A549 (cell line): Measurements from ENCODE around the gene TMEM95.
"Not testable (repeated sequence)": the region's sequence is repeated elsewhere in the genome, so short reads cannot be mapped to it uniquely, and the experiment has no call there.

Experiments
- CTCF ChIP-seq: fragments of >200 bp; sonication (Bioruptor Twin); formaldehyde crosslinking; IDR thresholded peaks from 3 replicates; pipeline ENCODE4 v1.5.1; 2016
- EP300 ChIP-seq, 2 experiments: fragments of >200 bp; sonication (Bioruptor Twin); formaldehyde crosslinking; IDR thresholded peaks; 2 replicates in 1 of 2; 3 replicates in 1 of 2; pipeline ENCODE4 v1.6.1; 2016 to 2017
- JUNB ChIP-seq: fragments of >200 bp; sonication (Bioruptor Twin); formaldehyde crosslinking; IDR thresholded peaks from 2 replicates; pipeline ENCODE4 v1.6.1; 2016
- NFE2L2 ChIP-seq: fragments of 150-350 bp; conservative IDR thresholded peaks from 2 replicates; pipeline ENCODE4 v1.6.1; 2014; ENCODE audit warnings: low read length
- POLR2A ChIP-seq: IDR thresholded peaks from 2 replicates; pipeline ENCODE4 v1.6.1; 2012; ENCODE audit warnings: mild to moderate bottlenecking, low read length
- RAD21 ChIP-seq, 2 experiments: fragments of >200 bp in 1 of 2; sonication (Bioruptor Twin) in 1 of 2; formaldehyde crosslinking in 1 of 2; IDR thresholded peaks in 1 of 2; conservative IDR thresholded peaks in 1 of 2; 2 replicates in 1 of 2; 3 replicates in 1 of 2; pipeline ENCODE4 v1.6.1; 2012 to 2018; ENCODE audit warnings: inconsistent platforms in 1 of 2
- USF2 ChIP-seq: fragments of 450-650 bp; IDR thresholded peaks from 2 replicates; pipeline ENCODE4 v1.6.1; 2014; ENCODE audit warnings: antibody characterized with exemption

GRCh38 chr17:7335765-7336164 lies 19.2 kb upstream of the TMEM95 start:
- not testable (repeated sequence) for TF ChIP-seq USF2; CTCF; POLR2A; EP300 (IDR thresholded peaks at IDR 0.05); NFE2L2; RAD21 (conservative IDR thresholded peaks at IDR 0.05 in 1 of 2, IDR thresholded peaks at IDR 0.05 in 1 of 2); JUNB
